HepG2 (cell line): ENCODE results near the gene COL5A2. TPM values are rescaled to one million over a fixed set of nuclear protein-coding genes. Genes with fewer than 3 reads are reported as not detected.

Experiments
- ATAC-seq: fragments of 200-7000 bp; cut with Tn5 transposase; 3 replicates; pipeline ENCODE4 v1.9.1; 2020; ENCODE audit warnings: mild to moderate bottlenecking, moderate library complexity
- BruUV-seq: library from RNA; stranded (reverse); fragments of 400-500 nt; replicated peaks from 2 replicates; lab custom pipeline; 2021; lab: Mats Ljungman, UMichigan
- CTCF ChIA-PET: fragments of 300-600 bp; formaldehyde crosslinking; extraction: SDS; loops from one replicate; lab custom pipeline; 2021; ENCODE audit warnings: low total read pairs, inconsistent platforms, low intra/inter-chr PET ratio; lab: Yijun Ruan, JAX
- POLR2A ChIA-PET: fragments of 350-600 bp; sonication (Branson Sonifier 250); formaldehyde crosslinking; loops from one replicate; lab custom pipeline; 2020; ENCODE audit warnings: antibody characterized with exemption, inconsistent platforms; lab: Yijun Ruan, JAX
- DNase-seq: peaks from one replicate; pipeline ENCODE4 v3.0.0-alpha.2; 2015; ENCODE audit warnings: low spot score
- FAIRE-seq: peaks from 3 replicates; lab custom pipeline; 2011; peaks lifted over from hg19 to GRCh38; lab: Jason Lieb, UNC
- H2AFZ ChIP-seq: one replicate; pipeline ENCODE4 v1.6.1; 2011; ENCODE audit warnings: low read length, inconsistent platforms
- H3K27ac ChIP-seq: fragments of 300-600 bp; 3 replicates; pipeline ENCODE4 v1.8.0; 2011; ENCODE audit warnings: mixed run types, mild to moderate bottlenecking, mixed read lengths, low read length, inconsistent platforms; ENCODE audit not compliant: insufficient read depth; ENCODE audit errors: extremely low read length
- H3K27me3 ChIP-seq, 2 experiments: fragments of 200-600 bp in 1 of 2; 2 replicates in 1 of 2; 3 replicates in 1 of 2; pipeline versions ENCODE4 v1.6.0 to v1.8.0; 2011; ENCODE audit warnings: low read length in 2 of 2, mild to moderate bottlenecking in 2 of 2, moderate library complexity in 2 of 2, inconsistent platforms in 1 of 2; ENCODE audit not compliant: insufficient read depth in 2 of 2, control insufficient read depth in 1 of 2
- H3K36me3 ChIP-seq, 2 experiments: fragments of 200-600 bp in 1 of 2; replicated peaks in 1 of 2; 2 replicates in 1 of 2; 3 replicates in 1 of 2; pipeline versions ENCODE4 v1.5.1 to v1.8.0; 2011; ENCODE audit warnings: low read length in 2 of 2, inconsistent platforms in 1 of 2; ENCODE audit not compliant: insufficient read depth in 2 of 2, control insufficient read depth in 1 of 2
- H3K4me1 ChIP-seq: 2 replicates; pipeline ENCODE4 v1.5.1; 2012; ENCODE audit warnings: low read length, inconsistent platforms; ENCODE audit not compliant: insufficient read depth
- H3K4me2 ChIP-seq: 2 replicates; pipeline ENCODE4 v1.6.0; 2011; ENCODE audit warnings: low read depth, low read length, inconsistent platforms
- H3K4me3 ChIP-seq, 3 experiments: fragments of 200-600 bp in 1 of 3; sonication (generic), shearing (Covaris generic) in 1 of 3; replicated peaks in 1 of 3; 2 replicates each; pipeline ENCODE4 v1.5.1; 2011 to 2016; ENCODE audit warnings: low read length in 3 of 3, inconsistent platforms in 2 of 3, low read depth in 2 of 3, mild to moderate bottlenecking in 2 of 3, control low read depth in 1 of 3, mixed read lengths in 1 of 3; ENCODE audit not compliant: insufficient read depth in 1 of 3
- H3K79me2 ChIP-seq: one replicate; pipeline ENCODE4 v1.6.1; 2011; ENCODE audit warnings: low read length, inconsistent platforms; ENCODE audit not compliant: insufficient read depth
- H3K9ac ChIP-seq: 2 replicates; pipeline ENCODE4 v1.6.0; 2011; ENCODE audit warnings: mild to moderate bottlenecking, low read depth, low read length, inconsistent platforms; ENCODE audit not compliant: insufficient read depth
- H3K9me3 ChIP-seq: 2 replicates; pipeline ENCODE4 v1.5.1; 2012; ENCODE audit warnings: mild to moderate bottlenecking, low read length
- H4K20me1 ChIP-seq: 2 replicates; pipeline ENCODE4 v1.6.0; 2011; ENCODE audit warnings: inconsistent platforms, mild to moderate bottlenecking, low read length, moderate library complexity; ENCODE audit not compliant: insufficient read depth
- CREB1 ChIP-seq, 2 experiments: fragments of 450-650 bp in 1 of 2; IDR thresholded peaks; 2 replicates each; pipeline ENCODE4 v1.6.1; 2016 to 2017; ENCODE audit warnings: control low read depth in 1 of 2, mild to moderate bottlenecking in 1 of 2, missing compliant biosample characterization in 1 of 2, missing genetic modification characterization in 1 of 2
- FIP1L1 ChIP-seq: fragments of 200-400 bp; formaldehyde crosslinking; IDR thresholded peaks from 2 replicates; pipeline ENCODE4 v1.6.1; 2018; ENCODE audit warnings: low read depth, mild to moderate bottlenecking, low read length, moderate library complexity, borderline replicate concordance; ENCODE audit not compliant: insufficient read depth
- HNRNPLL ChIP-seq: fragments of 200-400 bp; formaldehyde crosslinking; IDR thresholded peaks from 2 replicates; pipeline ENCODE4 v1.6.1; 2017; ENCODE audit warnings: mild to moderate bottlenecking, low read depth, low read length; ENCODE audit not compliant: poor library complexity, severe bottlenecking
- ZFY ChIP-seq: sonication (generic); formaldehyde crosslinking; IDR thresholded peaks from 2 replicates; pipeline ENCODE4 v1.4.0; 2020; ENCODE audit warnings: missing genetic modification reagents
- ZNF20 ChIP-seq: sonication (generic); formaldehyde crosslinking; IDR thresholded peaks from 2 replicates; pipeline ENCODE4 v1.4.0; 2020; ENCODE audit warnings: mild to moderate bottlenecking, moderate library complexity, missing genetic modification reagents
- WGBS: methylation state at CpG from one replicate; pipeline ENCODE4 v1.1.6; 2017; ENCODE audit warnings: low lambda C conversion rate; 5-methylcytosine and 5-hydroxymethylcytosine counted together
- in situ Hi-C: cut with HindIII; loops from 2 replicates; pipeline ENCODE4 v1.10.0; 2017; ENCODE audit warnings: low pct_unique_long_range_greater_than_20kb; ENCODE audit not compliant: extremely low pct_ligation_motif_present
- intact Hi-C: fragments of 100-400 bp; cut with micrococcal nuclease; formaldehyde crosslinking; loops from one replicate; pipeline ENCODE4 v1.10.0; 2022; ENCODE audit not compliant: unreplicated experiment
- polyA plus RNA-seq, 8 experiments: library from polyadenylated mRNA; depleted of rRNA in 3 of 8; stranded (reverse) in 7 of 8; unstranded in 1 of 8; fragments of >200 nt; fragmentation: Illumina TruSeq in 4 of 8; extraction: Trizol in 4 of 8; gene quantifications; 2 replicates each; pipeline versions ENCODE4 v1.2.1 to v1.2.3, GENCODE V29; 2011 to 2016; ENCODE audit warnings: low read depth in 4 of 8, missing spikeins in 1 of 8, mixed read lengths in 1 of 8; ENCODE audit not compliant: insufficient read depth in 1 of 8
- total RNA-seq, 5 experiments: library from RNA; depleted of rRNA; stranded (reverse); fragments of >200 nt; fragmentation: Illumina TruSeq; extraction: Trizol; gene quantifications; 2 replicates each; pipeline ENCODE4 v1.2.3, GENCODE V29; 2016; ENCODE audit warnings: low read depth in 1 of 5
- TF ChIP-seq, protein P1 (sequence below): sonication (generic); formaldehyde crosslinking; IDR thresholded peaks from 2 replicates; pipeline ENCODE4 v1.4.0; 2020; ENCODE audit warnings: missing genetic modification reagents, borderline replicate concordance
- TF ChIP-seq, protein P2 (sequence below): IDR thresholded peaks from 2 replicates; pipeline ENCODE4 v1.6.1; 2016; ENCODE audit warnings: control low read depth
- TF ChIP-seq, protein P3 (sequence below), 2 experiments: sonication (generic) in 1 of 2; formaldehyde crosslinking in 1 of 2; IDR thresholded peaks; 2 replicates each; pipeline versions ENCODE4 v1.4.0 to v1.6.1; 2018 to 2020; ENCODE audit warnings: missing genetic modification reagents in 2 of 2, borderline replicate concordance in 1 of 2, low read depth in 1 of 2, mild to moderate bottlenecking in 1 of 2, missing biosample characterization in 1 of 2

The COL5A2 gene
- total and polyA plus RNA-seq, 2 of the 13 experiments (the other 11 are each of a cell fraction or from before 2014, with no cell fraction given) = 0.83 to 1.5 TPM

DNA sequence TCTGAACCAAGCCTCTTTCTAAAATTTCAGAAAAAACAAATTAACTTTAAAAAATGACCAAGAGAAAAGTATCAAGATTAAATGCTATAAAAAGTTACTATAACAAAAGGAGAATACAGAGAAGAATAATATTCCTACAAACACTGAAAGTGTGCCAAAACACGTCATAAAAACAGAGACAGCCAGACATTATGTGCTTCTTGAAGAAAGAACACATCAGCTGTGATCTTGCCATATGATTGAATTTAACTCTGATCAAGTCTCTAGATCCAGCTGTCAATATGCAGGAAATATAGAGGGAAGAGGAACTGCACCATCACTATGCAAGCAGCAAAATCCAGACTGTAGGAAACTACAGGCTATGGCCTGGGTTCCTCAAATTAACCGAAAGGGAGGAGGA, 33.7 kb upstream of the COL5A2 start:
- ATAC-seq (no peak), DNase-seq (no peak), FAIRE-seq (no peak)
- no peaks in the 10 kb centered on the region for H4K20me1 ChIP-seq
- intact Hi-C loops = no loop called here
- POLR2A ChIA-PET = no interaction called here
- CTCF ChIA-PET = no interaction called here
- TF ChIP-seq CREB1 (IDR thresholded peaks at IDR 0.05) = peak; percentile 20
- TF ChIP-seq CREB1 (CRISPR knock-in tag; IDR thresholded peaks at IDR 0.05) = no peak
- TF ChIP-seq, protein P1, sequence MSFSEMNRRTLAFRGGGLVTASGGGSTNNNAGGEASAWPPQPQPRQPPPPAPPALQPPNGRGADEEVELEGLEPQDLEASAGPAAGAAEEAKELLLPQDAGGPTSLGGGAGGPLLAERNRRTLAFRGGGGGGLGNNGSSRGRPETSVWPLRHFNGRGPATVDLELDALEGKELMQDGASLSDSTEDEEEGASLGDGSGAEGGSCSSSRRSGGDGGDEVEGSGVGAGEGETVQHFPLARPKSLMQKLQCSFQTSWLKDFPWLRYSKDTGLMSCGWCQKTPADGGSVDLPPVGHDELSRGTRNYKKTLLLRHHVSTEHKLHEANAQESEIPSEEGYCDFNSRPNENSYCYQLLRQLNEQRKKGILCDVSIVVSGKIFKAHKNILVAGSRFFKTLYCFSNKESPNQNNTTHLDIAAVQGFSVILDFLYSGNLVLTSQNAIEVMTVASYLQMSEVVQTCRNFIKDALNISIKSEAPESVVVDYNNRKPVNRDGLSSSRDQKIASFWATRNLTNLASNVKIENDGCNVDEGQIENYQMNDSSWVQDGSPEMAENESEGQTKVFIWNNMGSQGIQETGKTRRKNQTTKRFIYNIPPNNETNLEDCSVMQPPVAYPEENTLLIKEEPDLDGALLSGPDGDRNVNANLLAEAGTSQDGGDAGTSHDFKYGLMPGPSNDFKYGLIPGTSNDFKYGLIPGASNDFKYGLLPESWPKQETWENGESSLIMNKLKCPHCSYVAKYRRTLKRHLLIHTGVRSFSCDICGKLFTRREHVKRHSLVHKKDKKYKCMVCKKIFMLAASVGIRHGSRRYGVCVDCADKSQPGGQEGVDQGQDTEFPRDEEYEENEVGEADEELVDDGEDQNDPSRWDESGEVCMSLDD (CRISPR knock-in tag) = no peak
- H3K27me3 ChIP-seq = no peaks in the 10 kb centered on the region
- H2AFZ ChIP-seq = no peak overlapping the region
- H3K4me3 ChIP-seq = no peak overlapping the region
- H3K36me3 ChIP-seq = no peaks in the 10 kb centered on the region
- H3K9me3 ChIP-seq = no peaks in the 10 kb centered on the region
- H3K9ac ChIP-seq = no peak overlapping the region
- H3K27ac ChIP-seq = no peak overlapping the region
- H3K79me2 ChIP-seq = no peaks in the 10 kb centered on the region
- BruUV-seq = no TSS peak
- WGBS = 2% methylated on average over 2 of the region's 2 CpGs
- no peak overlapping the region for H3K4me2 ChIP-seq
- no peaks in the 10 kb centered on the region for H3K4me1 ChIP-seq
- in situ Hi-C loops = no loop called here

DNA sequence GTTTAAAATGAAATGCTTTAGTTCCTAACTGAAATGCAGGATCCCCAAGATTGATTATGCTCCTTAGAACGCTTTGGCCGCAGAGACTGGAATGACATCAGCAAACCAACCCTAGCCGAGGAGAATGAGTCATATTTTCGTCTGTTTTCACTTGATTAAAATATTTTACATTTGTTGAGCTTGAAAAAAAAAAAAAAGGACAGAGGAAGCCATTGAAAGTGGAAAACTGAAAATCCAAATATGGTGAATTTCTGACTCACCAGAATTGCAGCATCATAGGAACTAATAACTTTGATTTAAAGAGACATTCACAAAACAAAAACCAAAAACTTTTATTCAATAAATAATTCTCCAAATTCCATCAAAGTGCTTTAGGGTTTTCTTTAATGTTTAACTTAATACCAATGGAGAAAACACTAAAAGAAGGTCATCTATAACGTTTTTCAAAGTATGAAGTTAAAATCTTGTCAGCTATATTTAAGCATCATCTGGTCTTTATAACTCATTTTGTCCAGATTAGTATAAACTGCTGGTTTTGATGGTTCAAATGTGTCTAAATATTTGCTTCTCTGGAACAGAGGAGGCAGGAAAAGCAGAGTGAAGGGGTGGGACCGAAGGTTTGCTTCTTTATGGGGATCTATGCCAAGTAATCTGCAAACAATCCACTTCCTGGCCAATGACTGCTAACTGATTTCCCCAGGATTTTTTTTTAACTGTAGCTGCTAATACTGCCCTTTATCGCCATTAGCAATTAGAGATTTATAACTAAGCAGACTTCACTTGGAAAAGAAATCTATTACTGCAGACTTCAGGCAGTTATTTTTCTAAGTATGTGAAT, 30.9 kb upstream of the COL5A2 start:
- Histone ChIP-seq H3K4me1 (no peaks in the 10 kb centered on the region), H3K27me3 (no peaks in the 10 kb centered on the region), H3K36me3 (no peaks in the 10 kb centered on the region), H3K27ac (no peak overlapping the region), H2AFZ (no peak overlapping the region), H3K4me2 (no peak overlapping the region), H3K4me3 (no peak overlapping the region), H3K9ac (no peak overlapping the region), H3K9me3 (no peaks in the 10 kb centered on the region), H3K79me2 (no peaks in the 10 kb centered on the region), H4K20me1 (no peaks in the 10 kb centered on the region)
- no peak for FAIRE-seq
- POLR2A ChIA-PET = no interaction called here
- intact Hi-C loops = no loop called here
- no TSS peak for BruUV-seq
- ATAC-seq = no peak
- WGBS = 29% methylated on average over 7 of the region's 7 CpGs
- in situ Hi-C loops = no loop called here
- no peak for DNase-seq
- CTCF ChIA-PET = no interaction called here
- TF ChIP-seq, protein P2, sequence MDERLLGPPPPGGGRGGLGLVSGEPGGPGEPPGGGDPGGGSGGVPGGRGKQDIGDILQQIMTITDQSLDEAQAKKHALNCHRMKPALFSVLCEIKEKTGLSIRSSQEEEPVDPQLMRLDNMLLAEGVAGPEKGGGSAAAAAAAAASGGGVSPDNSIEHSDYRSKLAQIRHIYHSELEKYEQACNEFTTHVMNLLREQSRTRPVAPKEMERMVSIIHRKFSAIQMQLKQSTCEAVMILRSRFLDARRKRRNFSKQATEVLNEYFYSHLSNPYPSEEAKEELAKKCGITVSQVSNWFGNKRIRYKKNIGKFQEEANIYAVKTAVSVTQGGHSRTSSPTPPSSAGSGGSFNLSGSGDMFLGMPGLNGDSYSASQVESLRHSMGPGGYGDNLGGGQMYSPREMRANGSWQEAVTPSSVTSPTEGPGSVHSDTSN (CRISPR knock-in tag) = no peak
- TF ChIP-seq, protein P3, sequence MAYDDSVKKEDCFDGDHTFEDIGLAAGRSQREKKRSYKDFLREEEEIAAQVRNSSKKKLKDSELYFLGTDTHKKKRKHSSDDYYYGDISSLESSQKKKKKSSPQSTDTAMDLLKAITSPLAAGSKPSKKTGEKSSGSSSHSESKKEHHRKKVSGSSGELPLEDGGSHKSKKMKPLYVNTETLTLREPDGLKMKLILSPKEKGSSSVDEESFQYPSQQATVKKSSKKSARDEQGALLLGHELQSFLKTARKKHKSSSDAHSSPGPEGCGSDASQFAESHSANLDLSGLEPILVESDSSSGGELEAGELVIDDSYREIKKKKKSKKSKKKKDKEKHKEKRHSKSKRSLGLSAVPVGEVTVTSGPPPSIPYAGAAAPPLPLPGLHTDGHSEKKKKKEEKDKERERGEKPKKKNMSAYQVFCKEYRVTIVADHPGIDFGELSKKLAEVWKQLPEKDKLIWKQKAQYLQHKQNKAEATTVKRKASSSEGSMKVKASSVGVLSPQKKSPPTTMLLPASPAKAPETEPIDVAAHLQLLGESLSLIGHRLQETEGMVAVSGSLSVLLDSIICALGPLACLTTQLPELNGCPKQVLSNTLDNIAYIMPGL (CRISPR knock-in tag; IDR thresholded peaks at IDR 0.05; ENCODE audit: borderline replicate concordance in 1 of 2, low read depth in 1 of 2) = no peak
- TF ChIP-seq ZFY (CRISPR knock-in tag) (no peak), FIP1L1 (no peak), HNRNPLL (no peak), ZNF20 (no peak)
